A549 (cell line): ENCODE measurements around the gene KDR.

Experiments
- CTCF ChIP-seq: fragments of >200 bp; sonication (Bioruptor Twin); formaldehyde crosslinking; IDR thresholded peaks from 3 replicates; pipeline ENCODE4 v1.5.1; 2016
- MAFK ChIP-seq: fragments of 450-650 bp; IDR thresholded peaks from 2 replicates; pipeline ENCODE4 v1.6.1; 2014; ENCODE audit not compliant: partially characterized antibody

- TF ChIP-seq MAFK: no peak
- no peak for TF ChIP-seq CTCF
Observed at GRCh38 chr4:55068522-55068921, 56.9 kb downstream of the KDR start.
